ENCODE results near the gene ZNF324.
"Not testable (repeated sequence)": the region's sequence is repeated elsewhere in the genome, so short reads cannot be mapped to it uniquely, and the experiment has no call there.

Gene ZNF324

DNA sequence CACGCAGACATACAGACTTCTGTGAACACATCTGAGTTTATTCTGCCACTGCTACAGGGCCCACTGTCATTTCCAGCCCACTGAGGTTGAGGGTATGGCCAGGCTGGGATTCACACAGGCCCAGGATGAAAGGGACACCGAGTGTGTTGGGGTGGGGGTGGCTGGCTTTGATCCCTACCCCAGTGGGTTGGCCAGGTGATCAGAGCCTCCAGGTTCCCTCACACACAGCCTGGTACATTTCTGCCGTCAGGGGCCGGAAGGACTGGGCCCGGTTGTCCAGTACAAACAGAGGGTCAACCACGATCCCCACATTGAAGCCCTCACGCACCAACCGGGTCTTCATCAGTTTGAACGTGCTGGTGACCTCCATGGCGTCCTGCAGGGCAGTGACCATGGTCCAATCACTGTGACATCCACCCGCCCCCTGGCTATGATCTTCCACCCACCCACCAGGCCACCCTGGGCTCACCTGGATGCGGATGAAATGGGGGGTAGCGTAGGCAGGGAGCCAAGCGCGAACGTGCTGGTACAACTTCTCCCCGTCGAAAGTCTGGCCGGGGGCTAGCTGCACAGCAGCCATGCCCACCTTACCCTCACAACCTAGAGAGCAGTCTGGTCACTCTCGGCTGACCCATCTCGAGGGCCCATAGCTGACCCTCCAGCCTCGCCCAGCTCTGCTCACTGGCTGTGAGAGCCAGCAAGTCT is 31.6 kb downstream of the ZNF324 start:
- in situ Hi-C loops (cut with MboI; ENCODE audit: low sequenced_read_pairs): no loop called here

DNA sequence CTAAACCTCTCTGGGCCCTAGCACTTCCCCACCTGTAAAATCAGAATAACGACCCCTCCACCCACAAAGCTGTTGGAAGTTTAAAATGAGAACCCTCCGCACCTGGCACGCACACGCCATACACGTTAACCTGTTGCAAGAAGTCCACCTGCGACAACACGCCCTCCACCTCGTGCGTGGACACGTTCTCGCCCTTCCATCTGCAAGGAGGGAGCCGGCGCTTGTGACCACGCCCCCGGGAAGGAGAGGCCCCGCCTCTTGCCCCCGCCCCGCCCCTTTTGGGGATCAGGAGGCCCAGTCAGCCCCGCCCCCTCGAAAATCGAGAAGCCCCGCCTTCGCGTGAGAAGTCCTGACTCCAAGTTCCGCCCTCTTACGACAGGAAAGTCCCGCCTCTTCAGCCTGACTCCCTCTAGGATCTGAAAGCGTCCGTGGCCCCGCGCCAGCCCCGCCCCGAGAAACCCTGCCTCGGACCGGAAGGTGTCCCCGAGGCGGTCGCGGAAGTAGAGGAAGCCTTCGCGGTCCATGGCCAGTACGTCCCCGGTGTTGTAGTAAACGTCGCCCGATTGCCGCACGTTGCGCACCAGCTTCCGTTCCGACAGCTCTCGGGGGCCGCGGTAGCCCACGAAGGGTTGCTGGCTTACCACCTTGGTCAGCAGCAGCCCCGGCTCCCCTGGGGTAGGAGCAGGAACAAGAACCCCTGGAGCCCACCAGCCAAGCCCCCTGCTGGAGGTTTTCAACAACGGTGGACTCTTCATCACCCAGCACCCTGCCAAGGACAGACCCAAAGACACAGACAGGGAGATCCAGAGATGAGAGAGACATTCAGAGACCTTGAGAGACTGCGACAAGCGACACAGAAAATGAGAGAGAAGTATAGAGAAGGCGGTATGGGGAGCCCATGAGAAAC is 32.4 kb downstream of the ZNF324 start:
- in situ Hi-C loops (cut with MboI; ENCODE audit: low sequenced_read_pairs): no loop called here

DNA sequence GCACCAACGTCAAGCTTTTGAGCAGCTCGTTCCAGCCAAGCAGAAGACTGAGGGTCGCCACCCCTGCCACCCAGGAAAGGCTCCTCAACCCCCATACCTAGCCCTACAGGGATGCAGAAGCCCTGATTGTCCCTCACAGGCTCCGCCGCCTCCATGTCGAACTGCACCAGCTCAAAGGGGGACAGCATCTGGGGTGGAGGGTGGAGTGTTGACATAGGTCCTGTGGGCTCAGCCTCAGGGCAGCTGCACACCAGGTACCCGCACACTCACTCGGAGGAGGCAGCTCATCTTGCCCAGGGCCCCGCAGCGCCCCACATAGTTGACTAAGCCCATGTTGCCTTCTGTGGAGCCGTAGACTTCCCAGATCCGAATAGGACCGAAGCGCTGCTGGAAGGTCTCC is 33.4 kb downstream of the ZNF324 start:
- in situ Hi-C loops (cut with MboI; ENCODE audit: low sequenced_read_pairs): no loop called here

- in situ Hi-C loops (cut with MboI; ENCODE audit: low sequenced_read_pairs): not testable (repeated sequence)
These were observed 40.8 kb downstream of the ZNF324 start for GRCh38 chr19:58507602-58508223.

DNA sequence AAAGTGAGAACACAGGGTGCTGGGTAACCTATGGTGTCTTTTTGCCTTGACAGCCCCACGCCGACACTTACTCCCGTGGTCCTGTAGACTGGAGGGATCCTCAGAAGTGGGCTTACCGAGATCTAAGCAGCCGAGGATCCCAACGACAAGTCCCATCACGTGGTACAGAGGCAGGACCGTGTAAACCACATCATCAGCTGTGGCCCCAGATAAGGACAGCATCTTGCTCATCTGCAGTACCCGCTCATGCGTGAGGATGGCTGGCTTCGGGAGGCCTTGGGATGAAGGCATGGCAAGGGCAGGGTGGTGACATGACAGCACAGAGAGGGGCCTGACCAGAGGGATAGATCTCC is 42.8 kb downstream of the ZNF324 start:
- in situ Hi-C loops (cut with MboI; ENCODE audit: low sequenced_read_pairs): no loop called here

GRCh38 chr19:58510084-58510862 is 43.4 kb downstream of the ZNF324 start:
- in situ Hi-C loops (cut with MboI; ENCODE audit: low sequenced_read_pairs): no loop called here

DNA sequence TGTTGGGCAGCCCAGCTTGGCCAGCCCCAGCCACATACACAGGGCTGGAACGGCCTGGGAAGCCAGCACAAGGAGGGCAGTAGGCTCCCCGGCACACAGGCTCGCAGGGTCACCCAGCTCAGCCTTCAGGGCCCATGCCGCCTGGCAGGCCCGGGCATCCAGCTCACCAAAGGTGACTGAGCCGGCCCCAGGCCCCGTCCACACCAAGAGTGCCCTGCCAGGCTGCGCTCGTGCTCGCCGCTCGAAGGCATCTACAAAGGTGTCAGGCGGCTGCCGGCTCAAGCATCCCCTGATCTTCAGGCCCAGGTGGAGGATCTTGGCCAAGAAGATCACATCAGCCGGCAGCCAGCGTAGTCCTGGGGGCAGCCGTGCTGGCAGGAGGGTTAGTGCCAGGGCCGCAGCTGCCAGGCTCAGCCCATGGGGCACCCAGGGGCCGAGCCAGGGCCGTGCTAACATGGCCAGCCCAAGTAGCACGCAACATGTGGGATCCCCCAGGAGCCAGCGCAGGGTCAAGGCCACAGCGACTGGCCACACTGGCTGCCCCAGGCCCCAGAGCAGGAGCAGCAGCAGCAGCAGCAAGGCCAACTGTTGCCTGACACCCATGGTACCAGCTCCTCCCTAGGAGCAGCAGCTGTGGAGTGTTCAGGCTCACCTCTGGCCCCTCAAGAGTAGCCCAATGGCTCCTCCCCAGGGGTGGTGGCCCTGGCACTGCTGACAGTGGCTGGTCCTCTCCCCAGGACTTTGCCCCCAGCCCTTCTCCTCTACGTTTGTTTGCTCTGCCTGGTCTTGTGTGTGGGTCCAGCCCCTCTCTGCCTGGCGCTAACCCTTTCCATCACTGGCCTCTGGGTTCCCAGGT is 44.7 kb downstream of the ZNF324 start, which contains the start of gene SLC27A5:
TSS of gene SLC27A5 (minus strand) at position 640 of the 856 bp plus-strand sequence. CDS start at position 603, 37 bp downstream.
- in situ Hi-C loops (cut with MboI; ENCODE audit: low sequenced_read_pairs): no loop called here

DNA sequence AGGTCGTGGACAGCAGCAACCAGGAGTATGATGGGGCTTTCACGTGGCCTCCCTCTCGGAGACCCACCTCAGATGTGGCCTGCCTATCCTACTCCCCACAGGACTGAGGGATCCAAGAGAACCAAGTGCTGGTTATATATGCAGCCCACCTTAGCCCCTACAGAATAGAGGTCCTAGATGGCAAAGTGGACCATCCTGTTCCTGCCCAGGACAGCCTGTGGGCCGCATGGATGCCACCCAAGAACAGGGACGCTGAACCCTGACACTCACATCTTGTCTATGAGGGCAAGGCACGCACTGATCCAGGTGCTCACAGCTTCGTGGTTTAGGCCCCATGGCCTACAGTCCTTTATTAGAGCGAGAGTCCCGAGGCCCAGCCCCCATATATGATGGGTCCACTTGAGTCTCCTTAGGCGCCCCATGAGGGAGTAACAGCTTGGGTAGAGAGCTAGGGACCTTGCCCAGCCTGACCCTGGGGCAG is 46.4 kb downstream of the ZNF324 start:
- in situ Hi-C loops (cut with MboI; ENCODE audit: low sequenced_read_pairs): no loop called here

DNA sequence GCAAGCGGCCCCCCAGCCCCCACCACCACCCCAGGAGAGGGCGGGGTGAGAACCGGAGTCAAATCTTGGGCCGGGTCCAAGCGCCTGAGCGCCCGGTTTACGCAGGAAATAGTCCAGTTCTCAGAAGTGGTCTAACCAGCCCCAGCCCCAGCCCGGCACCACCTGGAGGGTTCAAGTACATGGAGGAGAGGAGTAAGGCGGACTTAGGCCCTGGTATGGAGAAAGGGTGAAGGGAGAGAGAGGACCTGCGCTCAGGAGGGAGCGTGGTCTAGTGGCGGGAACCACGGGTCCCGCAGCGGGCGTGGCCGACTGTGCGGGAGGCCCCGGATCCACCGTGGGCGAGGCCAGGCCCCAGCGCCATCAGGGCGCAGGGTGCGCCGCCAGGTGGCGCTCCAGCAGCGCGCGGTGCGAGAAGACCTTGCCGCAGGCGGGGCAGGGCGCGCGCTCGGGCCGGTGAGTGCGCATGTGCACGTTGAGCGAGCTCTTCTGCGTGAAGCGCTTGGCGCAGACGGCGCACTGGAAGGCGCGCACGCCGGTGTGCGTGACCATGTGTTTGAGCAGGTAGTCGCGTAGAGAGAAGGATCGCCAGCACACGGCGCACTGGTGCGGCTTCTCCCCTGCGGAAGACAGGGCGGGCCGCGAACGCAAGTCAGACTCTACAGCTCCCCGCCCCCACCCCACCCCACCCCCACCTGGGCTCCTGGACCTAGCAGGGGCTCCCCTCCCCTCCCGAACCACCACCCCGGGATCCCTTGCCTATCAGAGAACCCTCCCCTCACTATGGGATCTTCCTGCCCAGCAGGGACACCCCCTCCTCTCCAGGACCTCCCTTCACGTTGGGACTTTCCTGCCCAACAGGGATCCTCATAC is 47.0 kb downstream of the ZNF324 start:
- in situ Hi-C loops (cut with MboI; ENCODE audit: low sequenced_read_pairs): no loop called here

- in situ Hi-C loops (cut with MboI; ENCODE audit: low sequenced_read_pairs): no loop called here
These were observed 47.7 kb downstream of the ZNF324 start for GRCh38 chr19:58514564-58515022.

- in situ Hi-C loops (cut with MboI; ENCODE audit: low sequenced_read_pairs): no loop called here
These were observed 48.4 kb downstream of the ZNF324 start for GRCh38 chr19:58515259-58515658.

DNA sequence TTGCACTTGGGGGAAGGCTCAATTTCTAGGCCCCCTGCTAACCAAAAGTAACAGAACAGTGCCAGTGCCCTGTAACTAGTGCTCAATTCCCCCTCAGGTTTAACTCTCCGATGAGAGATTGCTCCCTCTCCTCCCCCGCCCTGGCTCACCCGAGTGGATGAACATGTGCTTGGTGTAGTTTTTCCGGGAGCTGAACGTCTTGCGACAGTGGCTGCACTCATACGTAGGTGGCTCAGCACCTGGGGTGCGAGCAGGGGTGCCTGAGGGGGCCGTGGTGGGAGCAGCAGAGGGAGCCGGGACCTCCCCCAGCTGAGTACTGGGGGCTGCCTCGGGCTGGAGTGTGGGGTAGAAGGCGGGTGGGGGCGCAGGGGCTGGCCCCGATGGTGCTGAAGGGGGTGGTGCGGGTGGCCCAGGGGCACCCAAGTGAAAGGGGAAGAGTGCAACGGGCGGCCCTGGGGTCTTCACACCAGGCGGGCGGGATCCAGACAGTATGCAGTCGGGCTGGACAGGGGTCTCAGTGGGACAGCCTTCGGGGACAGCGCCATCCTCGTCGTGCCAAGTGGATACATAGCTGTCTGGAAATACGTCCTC is 49.5 kb downstream of the ZNF324 start:
- in situ Hi-C loops (cut with MboI; ENCODE audit: low sequenced_read_pairs): no loop called here

- in situ Hi-C loops (cut with MboI; ENCODE audit: low sequenced_read_pairs): no loop called here
These were observed 50.3 kb downstream of the ZNF324 start for GRCh38 chr19:58516964-58517833.

GRCh38 chr19:58518256-58519086 is 51.6 kb downstream of the ZNF324 start:
- in situ Hi-C loops (cut with MboI; ENCODE audit: low sequenced_read_pairs): no loop called here

- in situ Hi-C loops (cut with MboI; ENCODE audit: low sequenced_read_pairs): no loop called here
These were observed 52.1 kb downstream of the ZNF324 start for GRCh38 chr19:58519087-58519354.

GRCh38 chr19:58519355-58520256 is 52.7 kb downstream of the ZNF324 start, which contains the start of gene ZBTB45:
Gene ZBTB45, minus strand, starts transcription at chr19:58519810. Its CDS starts 2,137 bp downstream, at chr19:58517673.
- in situ Hi-C loops (cut with MboI; ENCODE audit: low sequenced_read_pairs): no loop called here
